Fibroblast of lung (primary cell): ENCODE measurements around the gene DHX58.

Experiments used
- CTCF ChIP-seq, 2 donors: IDR thresholded peaks in 1 of 2; conservative IDR thresholded peaks in 1 of 2; 1 replicate in 1 of 2; 2 replicates in 1 of 2; pipeline ENCODE4 v1.5.1; 2011 to 2012; ENCODE audit warnings: low read length in 2 of 2, control low read depth in 1 of 2, inconsistent platforms in 1 of 2, low read depth in 1 of 2, mild to moderate bottlenecking in 1 of 2
- EZH2 ChIP-seq: IDR thresholded peaks from 2 replicates; pipeline ENCODE4 v1.5.1; 2012; ENCODE audit warnings: low read length, control low read depth, mild to moderate bottlenecking; ENCODE audit errors: missing control alignments

GRCh38 chr17:42098730-42099399 lies 13.6 kb downstream of the DHX58 start:
- TF ChIP-seq CTCF (conservative IDR thresholded peaks at IDR 0.05 in 1 of 2, IDR thresholded peaks at IDR 0.05 in 1 of 2; ENCODE audit: low read depth in 1 of 2, low read length in 2 of 2) (no peak), EZH2 (no peak)
